ENCODE measurements around the gene LGI4.

LGI4 gene

GRCh38 chr19:35100588-35101533 is 34.0 kb downstream of the LGI4 start:
- Histone ChIP-seq H3K36me3 (ENCODE audit: control insufficient read depth, insufficient read depth, low read length) (no peaks in the 10 kb centered on the region), H3K4me3 (replicated peaks; ENCODE audit: low read depth, low read length) (no peak overlapping the region), H3K27me3 (replicated peaks; ENCODE audit: control insufficient read depth, insufficient read depth, low read length) (no peaks in the 10 kb centered on the region)
- TF ChIP-seq CTCF (IDR thresholded peaks at IDR 0.05; ENCODE audit: insufficient read depth, low read length, poor library complexity, severe bottlenecking), result no peak
- no peak for DNase-seq (ENCODE audit: extremely low read depth, insufficient read length)

GRCh38 chr19:35099897-35100275 is 35.0 kb downstream of the LGI4 start:
- no peak for TF ChIP-seq CTCF (IDR thresholded peaks at IDR 0.05; ENCODE audit: insufficient read depth, low read length, poor library complexity, severe bottlenecking)
- Histone ChIP-seq H3K4me3 (replicated peaks; ENCODE audit: low read depth, low read length) (no peak overlapping the region), H3K27me3 (replicated peaks; ENCODE audit: control insufficient read depth, insufficient read depth, low read length) (no peaks in the 10 kb centered on the region), H3K36me3 (ENCODE audit: control insufficient read depth, insufficient read depth, low read length) (no peaks in the 10 kb centered on the region)
- DNase-seq (ENCODE audit: extremely low read depth, insufficient read length), result no peak

GRCh38 chr19:35099155-35099896 is 35.5 kb downstream of the LGI4 start:
- no peaks in the 10 kb centered on the region for H3K36me3 ChIP-seq (ENCODE audit: control insufficient read depth, insufficient read depth, low read length)
- no peak overlapping the region for H3K4me3 ChIP-seq (replicated peaks; ENCODE audit: low read depth, low read length)
- no peak for DNase-seq (ENCODE audit: extremely low read depth, insufficient read length)
- no peak for TF ChIP-seq CTCF (IDR thresholded peaks at IDR 0.05; ENCODE audit: insufficient read depth, low read length, poor library complexity, severe bottlenecking)
- H3K27me3 ChIP-seq (replicated peaks; ENCODE audit: control insufficient read depth, insufficient read depth, low read length), result no peaks in the 10 kb centered on the region

- Histone ChIP-seq H3K4me3 (replicated peaks; ENCODE audit: low read depth, low read length) (no peak overlapping the region), H3K27me3 (replicated peaks; ENCODE audit: control insufficient read depth, insufficient read depth, low read length) (no peaks in the 10 kb centered on the region), H3K36me3 (ENCODE audit: control insufficient read depth, insufficient read depth, low read length) (no peaks in the 10 kb centered on the region)
- no peak for TF ChIP-seq CTCF (IDR thresholded peaks at IDR 0.05; ENCODE audit: insufficient read depth, low read length, poor library complexity, severe bottlenecking)
- DNase-seq (ENCODE audit: extremely low read depth, insufficient read length), result no peak
Observed at GRCh38 chr19:35098413-35099049, 36.3 kb downstream of the LGI4 start.

GRCh38 chr19:35095667-35096368 is 39.0 kb downstream of the LGI4 start:
- no peak for DNase-seq (ENCODE audit: extremely low read depth, insufficient read length)
- Histone ChIP-seq H3K36me3 (ENCODE audit: control insufficient read depth, insufficient read depth, low read length) (no peaks in the 10 kb centered on the region), H3K27me3 (replicated peaks; ENCODE audit: control insufficient read depth, insufficient read depth, low read length) (no peaks in the 10 kb centered on the region), H3K4me3 (replicated peaks; ENCODE audit: low read depth, low read length) (no peak overlapping the region)
- TF ChIP-seq CTCF (IDR thresholded peaks at IDR 0.05; ENCODE audit: insufficient read depth, low read length, poor library complexity, severe bottlenecking), result no peak
